Loucy (cell line): ENCODE data around the gene SDF2L1.

Experiments used
- H2AFZ ChIP-seq: fragments of 200-600 bp; sonication (generic); 2 replicates; pipeline ENCODE4 v1.6.0; 2016; ENCODE audit warnings: antibody characterized with exemption, mild to moderate bottlenecking, low read length, moderate library complexity
- H3F3A ChIP-seq: fragments of 200-600 bp; 2 replicates; pipeline ENCODE4 v1.6.0; 2016; ENCODE audit warnings: antibody characterized with exemption, low read depth, mild to moderate bottlenecking
- H3K27me3 ChIP-seq: fragments of 200-600 bp; sonication (generic); 2 replicates; pipeline ENCODE4 v1.6.1; 2014; ENCODE audit warnings: low read length, mild to moderate bottlenecking; ENCODE audit not compliant: insufficient read depth, poor library complexity, severe bottlenecking
- H3K36me3 ChIP-seq: fragments of 200-600 bp; sonication (generic); 2 replicates; pipeline ENCODE4 v1.6.1; 2016; ENCODE audit warnings: low read length; ENCODE audit not compliant: insufficient read depth
- H3K4me1 ChIP-seq: fragments of 200-600 bp; sonication (generic); 2 replicates; pipeline ENCODE4 v1.5.1; 2014; ENCODE audit warnings: low read length, mild to moderate bottlenecking; ENCODE audit not compliant: insufficient read depth, poor library complexity, severe bottlenecking
- H3K4me2 ChIP-seq: fragments of 200-600 bp; sonication (generic); 2 replicates; pipeline ENCODE4 v1.6.0; 2014; ENCODE audit warnings: antibody characterized with exemption, low read length, low read depth, mild to moderate bottlenecking; ENCODE audit not compliant: poor library complexity, severe bottlenecking
- H3K4me3 ChIP-seq: fragments of 200-600 bp; sonication (generic); 2 replicates; pipeline ENCODE4 v1.5.1; 2014; ENCODE audit warnings: low read length, mild to moderate bottlenecking, mixed read lengths; ENCODE audit not compliant: poor library complexity, severe bottlenecking
- H3K79me2 ChIP-seq: fragments of 200-600 bp; sonication (generic); 2 replicates; pipeline ENCODE4 v1.6.1; 2014; ENCODE audit warnings: low read length; ENCODE audit not compliant: insufficient read depth
- H3K9ac ChIP-seq: fragments of 200-600 bp; sonication (generic); 2 replicates; pipeline ENCODE4 v1.6.0; 2014; ENCODE audit warnings: mild to moderate bottlenecking, low read depth, low read length, moderate library complexity; ENCODE audit not compliant: poor library complexity, severe bottlenecking
- H3K9me2 ChIP-seq: fragments of 200-600 bp; sonication (generic); replicated peaks from 2 replicates; pipeline ENCODE4 v1.6.1; 2016; ENCODE audit warnings: low read depth, low read length, mixed read lengths
- H3K9me3 ChIP-seq: fragments of 200-600 bp; sonication (generic); 2 replicates; pipeline ENCODE4 v1.6.1; 2014; ENCODE audit warnings: mild to moderate bottlenecking, antibody characterized with exemption, low read length, low read depth; ENCODE audit not compliant: insufficient read depth
- H4K20me1 ChIP-seq: fragments of 200-600 bp; sonication (generic); 2 replicates; pipeline ENCODE4 v1.6.0; 2014; ENCODE audit warnings: antibody characterized with exemption, low read length, mild to moderate bottlenecking; ENCODE audit not compliant: insufficient read depth, poor library complexity, severe bottlenecking
- EZH2phosphoT487 ChIP-seq: fragments of 200-600 bp; IDR thresholded peaks from 2 replicates; pipeline ENCODE4 v1.6.1; 2018; ENCODE audit warnings: antibody characterized with exemption, mild to moderate bottlenecking, moderate library complexity, borderline replicate concordance
- TF ChIP-seq, protein P1 (sequence below): fragments of 200-600 bp; sonication (generic); conservative IDR thresholded peaks from 2 replicates; pipeline ENCODE4 v1.5.1; 2014; ENCODE audit warnings: mild to moderate bottlenecking, antibody characterized with exemption, low read length

Gene SDF2L1

DNA sequence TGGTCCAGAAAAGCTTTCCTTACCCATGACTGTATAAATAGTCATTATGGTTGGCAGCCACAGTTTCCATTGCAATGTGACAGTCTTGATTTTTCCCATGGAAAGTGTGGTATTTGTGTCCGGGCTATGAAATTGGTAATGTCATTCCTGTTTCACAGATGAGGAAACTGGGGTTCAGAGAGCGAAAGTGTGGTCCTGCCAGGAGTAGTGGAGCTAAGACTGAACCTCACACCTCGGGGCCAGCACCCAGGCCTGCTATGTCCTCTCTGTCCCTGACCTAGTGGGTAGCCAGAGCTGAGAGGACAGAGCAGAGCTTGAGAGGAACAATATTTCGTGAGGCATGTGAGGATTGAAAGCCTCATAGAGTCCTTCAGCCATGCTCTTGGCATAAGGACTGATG lies 11.1 kb upstream of the SDF2L1 start:
- peaks cover 5% of the 10 kb centered on the region for H3K27me3 ChIP-seq
- TF ChIP-seq, protein P1, sequence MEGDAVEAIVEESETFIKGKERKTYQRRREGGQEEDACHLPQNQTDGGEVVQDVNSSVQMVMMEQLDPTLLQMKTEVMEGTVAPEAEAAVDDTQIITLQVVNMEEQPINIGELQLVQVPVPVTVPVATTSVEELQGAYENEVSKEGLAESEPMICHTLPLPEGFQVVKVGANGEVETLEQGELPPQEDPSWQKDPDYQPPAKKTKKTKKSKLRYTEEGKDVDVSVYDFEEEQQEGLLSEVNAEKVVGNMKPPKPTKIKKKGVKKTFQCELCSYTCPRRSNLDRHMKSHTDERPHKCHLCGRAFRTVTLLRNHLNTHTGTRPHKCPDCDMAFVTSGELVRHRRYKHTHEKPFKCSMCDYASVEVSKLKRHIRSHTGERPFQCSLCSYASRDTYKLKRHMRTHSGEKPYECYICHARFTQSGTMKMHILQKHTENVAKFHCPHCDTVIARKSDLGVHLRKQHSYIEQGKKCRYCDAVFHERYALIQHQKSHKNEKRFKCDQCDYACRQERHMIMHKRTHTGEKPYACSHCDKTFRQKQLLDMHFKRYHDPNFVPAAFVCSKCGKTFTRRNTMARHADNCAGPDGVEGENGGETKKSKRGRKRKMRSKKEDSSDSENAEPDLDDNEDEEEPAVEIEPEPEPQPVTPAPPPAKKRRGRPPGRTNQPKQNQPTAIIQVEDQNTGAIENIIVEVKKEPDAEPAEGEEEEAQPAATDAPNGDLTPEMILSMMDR = no peak
- no peak for TF ChIP-seq EZH2phosphoT487
- H3K4me1 ChIP-seq = peaks cover 13% of the 10 kb centered on the region
- no peak overlapping the region for H3K4me2 ChIP-seq
- H3F3A ChIP-seq = no peaks in the 10 kb centered on the region
- peaks cover 14% of the 10 kb centered on the region; the same call in 1 of the 2 replicates for H3K36me3 ChIP-seq
- no peaks in the 10 kb centered on the region for H3K9me3 ChIP-seq
- H2AFZ ChIP-seq = no peak overlapping the region
- peaks cover 35% of the 10 kb centered on the region for H4K20me1 ChIP-seq
- H3K9ac ChIP-seq = no peak overlapping the region
- H3K4me3 ChIP-seq = no peak overlapping the region
- H3K9me2 ChIP-seq = no peaks in the 10 kb centered on the region
- peaks cover 37% of the 10 kb centered on the region for H3K79me2 ChIP-seq

DNA sequence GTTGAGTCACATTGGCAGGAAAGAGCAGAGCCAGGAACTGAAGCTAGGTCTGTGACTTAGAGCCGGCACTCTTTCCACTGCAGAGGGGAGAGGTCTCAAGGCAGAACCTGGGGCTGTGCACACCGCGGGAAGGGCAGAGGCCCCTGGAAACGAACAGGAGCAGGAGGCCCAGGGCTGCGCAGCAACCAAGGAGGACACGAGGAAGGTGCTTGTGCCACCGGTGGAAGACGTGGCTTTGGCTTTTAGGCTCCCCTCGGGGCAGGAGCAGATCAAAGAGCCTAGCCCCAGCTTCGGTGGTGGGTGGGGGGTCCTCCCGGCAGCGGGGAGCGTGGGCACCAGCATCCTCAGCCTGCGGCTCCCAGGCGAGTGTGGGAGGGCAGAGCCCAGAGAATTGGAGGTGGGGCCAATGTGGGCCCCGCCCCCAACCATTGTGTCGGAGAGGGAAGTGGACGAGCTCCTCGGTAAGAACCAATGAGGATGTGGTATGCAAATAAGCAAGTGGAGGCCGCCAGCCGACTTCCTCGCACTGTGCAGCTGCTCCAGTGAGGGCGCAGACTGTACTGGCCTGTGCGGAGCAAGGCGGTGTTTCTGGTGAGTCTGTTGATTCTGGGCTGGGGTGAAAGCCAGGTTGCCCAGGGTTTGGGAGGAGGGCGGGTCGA lies 9.7 kb upstream of the SDF2L1 start, which contains the start of gene CCDC116:
Gene CCDC116, plus strand, starts transcription at position 524 of the 659 bp plus-strand sequence. CDS start 422 bp downstream, outside the sequence.
- Histone ChIP-seq H4K20me1 (peaks cover 22% of the 10 kb centered on the region), H3K27me3 (peaks cover 5% of the 10 kb centered on the region), H3K9me3 (no peaks in the 10 kb centered on the region), H3K36me3 (peaks cover 7% of the 10 kb centered on the region; the same call in 1 of the 2 replicates), H3K9me2 (no peaks in the 10 kb centered on the region), H3K9ac (no peak within 1 kb of the TSS), H3F3A (no peaks in the 10 kb centered on the region), H3K79me2 (peaks cover 24% of the 10 kb centered on the region), H3K4me1 (peaks cover 6% of the 10 kb centered on the region), H2AFZ (no peak within 1 kb of the TSS), H3K4me3 (no peak within 1 kb of the TSS), H3K4me2 (no peak within 1 kb of the TSS)
- TF ChIP-seq EZH2phosphoT487 = no peak
- TF ChIP-seq, protein P1 = no peak

DNA sequence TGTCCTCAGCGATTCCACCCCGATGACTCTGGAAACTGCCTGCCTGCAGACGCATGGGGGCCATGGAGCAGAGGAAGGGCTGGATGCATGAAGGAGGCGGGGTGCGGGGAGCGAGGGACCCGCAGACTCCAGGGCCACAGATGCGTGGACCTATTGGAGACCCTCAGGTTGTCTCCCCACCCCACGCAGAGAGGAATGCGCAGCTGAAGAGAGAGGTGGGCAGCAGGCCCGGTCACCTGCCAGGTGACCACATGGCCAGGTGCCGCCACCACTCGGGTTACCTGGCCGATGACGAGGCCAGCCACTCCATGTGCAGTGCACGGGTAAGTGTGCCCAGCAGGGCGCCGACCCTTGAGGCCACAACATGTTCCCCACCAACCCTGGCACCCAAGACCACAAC lies 9.2 kb upstream of the SDF2L1 start:
- Histone ChIP-seq H3F3A (no peaks in the 10 kb centered on the region), H2AFZ (no peak overlapping the region), H3K36me3 (peaks cover 1% of the 10 kb centered on the region; the same call in 1 of the 2 replicates), H3K79me2 (peaks cover 18% of the 10 kb centered on the region), H3K4me1 (peaks cover 3% of the 10 kb centered on the region), H3K4me3 (no peak overlapping the region), H4K20me1 (peaks cover 16% of the 10 kb centered on the region), H3K4me2 (no peak overlapping the region), H3K9ac (no peak overlapping the region), H3K27me3 (peaks cover 5% of the 10 kb centered on the region), H3K9me2 (no peaks in the 10 kb centered on the region), H3K9me3 (no peaks in the 10 kb centered on the region)
- TF ChIP-seq, protein P1 = no peak
- no peak for TF ChIP-seq EZH2phosphoT487
